ENCODE measurements around the gene USP6NL.

GRCh38 chr10:11546581-11546980 is 64.9 kb downstream of the USP6NL start:
- TF ChIP-seq CTCF (IDR thresholded peaks at IDR 0.05; ENCODE audit: borderline replicate concordance, extremely low read depth, low read length, poor library complexity, severe bottlenecking) (no peak), EZH2 (IDR thresholded peaks at IDR 0.05; ENCODE audit: borderline replicate concordance, low read depth, low read length, severe bottlenecking) (no peak)

Measured in DND-41 (cell line).